ENCODE results near the gene EIF4A2. TPM values are rescaled to one million over a fixed set of nuclear protein-coding genes. Genes with fewer than 3 reads are reported as not detected.

EIF4A2 gene
- total and polyA plus RNA-seq, 9 of the 15 experiments (the other 6 are each of a cell fraction or from before 2014, with no cell fraction given): 307 to 754 (median 435) TPM

DNA sequence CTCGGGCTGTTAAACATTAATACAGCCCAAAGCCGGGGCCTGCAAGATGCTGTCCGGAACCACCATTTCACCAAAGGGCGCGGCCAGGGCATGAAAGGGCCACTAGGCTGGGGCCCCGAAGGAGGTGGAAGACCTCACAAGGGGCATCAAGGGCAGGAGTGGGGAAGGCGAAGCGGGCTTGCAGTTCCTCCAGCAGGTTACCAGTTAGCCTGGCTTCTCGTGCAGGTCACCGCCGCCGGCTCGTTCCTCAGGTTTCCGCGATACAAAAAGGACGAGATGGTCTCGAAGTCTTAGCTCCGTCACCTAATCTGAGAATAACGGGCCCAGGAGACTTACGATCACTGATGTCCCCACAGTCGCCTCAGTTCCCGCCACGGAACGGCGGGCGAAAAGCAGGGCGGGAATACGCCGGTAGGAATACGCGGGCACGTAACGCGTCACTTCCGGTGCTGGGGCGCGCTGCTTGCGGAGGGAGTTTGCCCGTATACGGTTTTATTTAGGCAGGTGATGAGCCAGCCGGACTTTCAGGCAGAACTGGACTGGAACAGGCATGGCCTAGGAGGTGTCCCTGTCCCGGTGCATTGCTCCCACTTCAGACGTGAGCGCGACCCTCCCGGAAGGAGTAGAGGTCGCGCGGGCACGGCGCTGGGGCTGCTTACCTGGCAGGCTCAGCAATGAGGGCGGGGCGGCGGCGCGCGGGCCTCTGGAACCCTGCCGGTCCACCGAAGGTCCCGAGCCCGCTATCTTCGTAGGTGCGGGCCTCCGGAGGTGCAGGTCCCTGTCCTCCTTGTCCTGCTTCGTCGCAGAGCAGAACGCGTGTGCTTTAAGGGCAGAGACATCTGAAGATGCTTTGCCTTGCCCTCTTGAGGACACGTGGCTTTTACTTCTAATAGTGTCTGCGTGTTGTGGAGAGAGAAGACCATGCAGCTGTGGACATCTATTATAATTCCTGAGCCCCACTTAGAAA lies 23.0 kb downstream of the EIF4A2 start, which contains the start of gene RFC4 (continued):
- TF ChIP-seq, protein P1, sequence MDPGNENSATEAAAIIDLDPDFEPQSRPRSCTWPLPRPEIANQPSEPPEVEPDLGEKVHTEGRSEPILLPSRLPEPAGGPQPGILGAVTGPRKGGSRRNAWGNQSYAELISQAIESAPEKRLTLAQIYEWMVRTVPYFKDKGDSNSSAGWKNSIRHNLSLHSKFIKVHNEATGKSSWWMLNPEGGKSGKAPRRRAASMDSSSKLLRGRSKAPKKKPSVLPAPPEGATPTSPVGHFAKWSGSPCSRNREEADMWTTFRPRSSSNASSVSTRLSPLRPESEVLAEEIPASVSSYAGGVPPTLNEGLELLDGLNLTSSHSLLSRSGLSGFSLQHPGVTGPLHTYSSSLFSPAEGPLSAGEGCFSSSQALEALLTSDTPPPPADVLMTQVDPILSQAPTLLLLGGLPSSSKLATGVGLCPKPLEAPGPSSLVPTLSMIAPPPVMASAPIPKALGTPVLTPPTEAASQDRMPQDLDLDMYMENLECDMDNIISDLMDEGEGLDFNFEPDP (CRISPR knock-in tag; IDR thresholded peaks at IDR 0.05): no peak
- TF ChIP-seq PCBP1 (IDR thresholded peaks at IDR 0.05; ENCODE audit: low read depth, low read length, poor library complexity, severe bottlenecking) (peak; percentile 6), NFRKB (IDR thresholded peaks at IDR 0.05; ENCODE audit: low read depth) (peak; percentile 37; the same call in 1 of the 2 replicates), ILF3 (IDR thresholded peaks at IDR 0.05; ENCODE audit: borderline replicate concordance) (no peak), ZNF274 (IDR thresholded peaks at IDR 0.05; ENCODE audit: borderline replicate concordance, low read depth, low read length) (no peak), CAMTA2 (CRISPR knock-in tag; conservative IDR thresholded peaks at IDR 0.05) (no peak), TCF7L2 (IDR thresholded peaks at IDR 0.05; ENCODE audit: low read depth, low read length) (no peak), NFYB (IDR thresholded peaks at IDR 0.05; ENCODE audit: extremely low read depth, insufficient read length) (no peak), ZNF174 (CRISPR knock-in tag; IDR thresholded peaks at IDR 0.05) (no peak), TCFL5 (CRISPR knock-in tag; conservative IDR thresholded peaks at IDR 0.05) (no peak), ZNF778 (CRISPR knock-in tag; IDR thresholded peaks at IDR 0.05) (no peak)
- TF ChIP-seq, protein P2, sequence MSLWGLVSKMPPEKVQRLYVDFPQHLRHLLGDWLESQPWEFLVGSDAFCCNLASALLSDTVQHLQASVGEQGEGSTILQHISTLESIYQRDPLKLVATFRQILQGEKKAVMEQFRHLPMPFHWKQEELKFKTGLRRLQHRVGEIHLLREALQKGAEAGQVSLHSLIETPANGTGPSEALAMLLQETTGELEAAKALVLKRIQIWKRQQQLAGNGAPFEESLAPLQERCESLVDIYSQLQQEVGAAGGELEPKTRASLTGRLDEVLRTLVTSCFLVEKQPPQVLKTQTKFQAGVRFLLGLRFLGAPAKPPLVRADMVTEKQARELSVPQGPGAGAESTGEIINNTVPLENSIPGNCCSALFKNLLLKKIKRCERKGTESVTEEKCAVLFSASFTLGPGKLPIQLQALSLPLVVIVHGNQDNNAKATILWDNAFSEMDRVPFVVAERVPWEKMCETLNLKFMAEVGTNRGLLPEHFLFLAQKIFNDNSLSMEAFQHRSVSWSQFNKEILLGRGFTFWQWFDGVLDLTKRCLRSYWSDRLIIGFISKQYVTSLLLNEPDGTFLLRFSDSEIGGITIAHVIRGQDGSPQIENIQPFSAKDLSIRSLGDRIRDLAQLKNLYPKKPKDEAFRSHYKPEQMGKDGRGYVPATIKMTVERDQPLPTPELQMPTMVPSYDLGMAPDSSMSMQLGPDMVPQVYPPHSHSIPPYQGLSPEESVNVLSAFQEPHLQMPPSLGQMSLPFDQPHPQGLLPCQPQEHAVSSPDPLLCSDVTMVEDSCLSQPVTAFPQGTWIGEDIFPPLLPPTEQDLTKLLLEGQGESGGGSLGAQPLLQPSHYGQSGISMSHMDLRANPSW (CRISPR knock-in tag; IDR thresholded peaks at IDR 0.05): peak; percentile 95; the same call in 1 of the 2 replicates
- TF ChIP-seq, protein P3, sequence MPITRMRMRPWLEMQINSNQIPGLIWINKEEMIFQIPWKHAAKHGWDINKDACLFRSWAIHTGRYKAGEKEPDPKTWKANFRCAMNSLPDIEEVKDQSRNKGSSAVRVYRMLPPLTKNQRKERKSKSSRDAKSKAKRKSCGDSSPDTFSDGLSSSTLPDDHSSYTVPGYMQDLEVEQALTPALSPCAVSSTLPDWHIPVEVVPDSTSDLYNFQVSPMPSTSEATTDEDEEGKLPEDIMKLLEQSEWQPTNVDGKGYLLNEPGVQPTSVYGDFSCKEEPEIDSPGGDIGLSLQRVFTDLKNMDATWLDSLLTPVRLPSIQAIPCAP (CRISPR knock-in tag; IDR thresholded peaks at IDR 0.05; ENCODE audit: borderline replicate concordance): 0 out of 2 replicates have a peak, but pooled peaks have one; percentile 68
- TF ChIP-seq, protein P4, sequence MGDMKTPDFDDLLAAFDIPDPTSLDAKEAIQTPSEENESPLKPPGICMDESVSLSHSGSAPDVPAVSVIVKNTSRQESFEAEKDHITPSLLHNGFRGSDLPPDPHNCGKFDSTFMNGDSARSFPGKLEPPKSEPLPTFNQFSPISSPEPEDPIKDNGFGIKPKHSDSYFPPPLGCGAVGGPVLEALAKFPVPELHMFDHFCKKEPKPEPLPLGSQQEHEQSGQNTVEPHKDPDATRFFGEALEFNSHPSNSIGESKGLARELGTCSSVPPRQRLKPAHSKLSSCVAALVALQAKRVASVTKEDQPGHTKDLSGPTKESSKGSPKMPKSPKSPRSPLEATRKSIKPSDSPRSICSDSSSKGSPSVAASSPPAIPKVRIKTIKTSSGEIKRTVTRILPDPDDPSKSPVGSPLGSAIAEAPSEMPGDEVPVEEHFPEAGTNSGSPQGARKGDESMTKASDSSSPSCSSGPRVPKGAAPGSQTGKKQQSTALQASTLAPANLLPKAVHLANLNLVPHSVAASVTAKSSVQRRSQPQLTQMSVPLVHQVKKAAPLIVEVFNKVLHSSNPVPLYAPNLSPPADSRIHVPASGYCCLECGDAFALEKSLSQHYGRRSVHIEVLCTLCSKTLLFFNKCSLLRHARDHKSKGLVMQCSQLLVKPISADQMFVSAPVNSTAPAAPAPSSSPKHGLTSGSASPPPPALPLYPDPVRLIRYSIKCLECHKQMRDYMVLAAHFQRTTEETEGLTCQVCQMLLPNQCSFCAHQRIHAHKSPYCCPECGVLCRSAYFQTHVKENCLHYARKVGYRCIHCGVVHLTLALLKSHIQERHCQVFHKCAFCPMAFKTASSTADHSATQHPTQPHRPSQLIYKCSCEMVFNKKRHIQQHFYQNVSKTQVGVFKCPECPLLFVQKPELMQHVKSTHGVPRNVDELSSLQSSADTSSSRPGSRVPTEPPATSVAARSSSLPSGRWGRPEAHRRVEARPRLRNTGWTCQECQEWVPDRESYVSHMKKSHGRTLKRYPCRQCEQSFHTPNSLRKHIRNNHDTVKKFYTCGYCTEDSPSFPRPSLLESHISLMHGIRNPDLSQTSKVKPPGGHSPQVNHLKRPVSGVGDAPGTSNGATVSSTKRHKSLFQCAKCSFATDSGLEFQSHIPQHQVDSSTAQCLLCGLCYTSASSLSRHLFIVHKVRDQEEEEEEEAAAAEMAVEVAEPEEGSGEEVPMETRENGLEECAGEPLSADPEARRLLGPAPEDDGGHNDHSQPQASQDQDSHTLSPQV (IDR thresholded peaks at IDR 0.05): peak; percentile 82
- TF ChIP-seq, protein P5, sequence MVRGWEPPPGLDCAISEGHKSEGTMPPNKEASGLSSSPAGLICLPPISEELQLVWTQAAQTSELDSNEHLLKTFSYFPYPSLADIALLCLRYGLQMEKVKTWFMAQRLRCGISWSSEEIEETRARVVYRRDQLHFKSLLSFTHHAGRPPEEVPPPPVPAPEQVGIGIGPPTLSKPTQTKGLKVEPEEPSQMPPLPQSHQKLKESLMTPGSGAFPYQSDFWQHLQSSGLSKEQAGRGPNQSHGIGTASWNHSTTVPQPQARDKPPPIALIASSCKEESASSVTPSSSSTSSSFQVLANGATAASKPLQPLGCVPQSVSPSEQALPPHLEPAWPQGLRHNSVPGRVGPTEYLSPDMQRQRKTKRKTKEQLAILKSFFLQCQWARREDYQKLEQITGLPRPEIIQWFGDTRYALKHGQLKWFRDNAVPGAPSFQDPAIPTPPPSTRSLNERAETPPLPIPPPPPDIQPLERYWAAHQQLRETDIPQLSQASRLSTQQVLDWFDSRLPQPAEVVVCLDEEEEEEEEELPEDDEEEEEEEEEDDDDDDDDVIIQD (CRISPR knock-in tag; IDR thresholded peaks at IDR 0.05): no peak

Measured in K562 (cell line).